ENCODE data around the gene KCNQ4. TPM values are rescaled to one million over a fixed set of nuclear protein-coding genes. Genes with fewer than 3 reads are reported as not detected.

The KCNQ4 gene
- total and polyA plus RNA-seq, 10 of the 15 experiments (the other 5 are each of a cell fraction or from before 2014, with no cell fraction given): 0.04 to 0.18 (median 0.08) TPM; not detected in 2

DNA sequence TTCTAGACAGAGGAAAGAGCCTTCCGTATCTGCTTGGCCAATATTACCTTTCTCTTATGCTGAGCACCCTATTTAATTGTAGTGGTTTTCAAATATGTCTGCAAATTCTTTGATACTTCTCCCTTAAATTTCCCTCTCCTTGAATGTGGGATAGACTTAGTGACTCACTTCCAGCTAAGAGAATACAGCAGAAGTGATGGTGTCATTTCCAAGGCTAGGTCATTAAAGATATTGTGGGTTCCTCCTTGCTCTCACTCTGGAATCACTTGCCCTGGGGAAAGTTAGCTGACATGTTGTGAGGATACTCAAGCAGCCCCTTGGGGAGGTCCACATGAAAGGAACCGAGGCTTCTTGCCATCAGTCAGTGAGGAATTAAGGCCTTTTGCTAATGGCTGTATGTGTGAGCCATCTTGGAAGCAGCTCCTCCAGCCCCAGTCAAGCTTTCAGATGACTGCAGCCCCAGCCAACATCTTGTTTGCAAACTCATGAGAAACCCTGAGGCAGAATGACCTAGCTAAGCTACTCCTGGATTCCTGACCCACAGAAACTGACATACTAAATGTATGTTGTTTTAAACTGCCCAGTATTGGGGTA is 86.6 kb downstream of the KCNQ4 start:
- H3K4me1 ChIP-seq (ENCODE audit: control insufficient read depth, insufficient read depth, low read length): no peaks in the 10 kb centered on the region
- H3K27ac ChIP-seq (ENCODE audit: control insufficient read depth, insufficient read depth): no peak overlapping the region
- ChIA-PET RAD21 (ENCODE audit: unreplicated experiment) (no interaction called here), SMC1A (ENCODE audit: uncharacterized antibody, unreplicated experiment) (no interaction called here), CTCF (interaction anchor here (1.0 to 1.2 kb wide), 2 partner anchors 12 to 80 kb away, joined by 3 read pairs; no protein-coding TSS in a partner anchor), POLR2A (no interaction called here)
- no peak overlapping the region for H3K9ac ChIP-seq (ENCODE audit: control insufficient read depth, insufficient read depth, low read length)
- H3K4me2 ChIP-seq (ENCODE audit: control insufficient read depth, insufficient read depth): no peak overlapping the region
- ATAC-seq (no peak), FAIRE-seq (no peak), DNase-seq (ENCODE audit: low read depth, low spot score) (no peak)
- no peaks in the 10 kb centered on the region for H4K20me1 ChIP-seq (ENCODE audit: control insufficient read depth, insufficient read depth)
- BruUV-seq (replicated peaks): no TSS peak
- no peaks in the 10 kb centered on the region for H3K36me3 ChIP-seq (ENCODE audit: control insufficient read depth in 2 of 2, insufficient read depth in 2 of 2, low read length in 1 of 2)
- in situ Hi-C loops (cut with MboI) (no loop called here), intact Hi-C loops (cut with micrococcal nuclease; ENCODE audit: unreplicated experiment) (no loop called here)
- H3K79me2 ChIP-seq (ENCODE audit: control insufficient read depth, insufficient read depth, low read length): no peaks in the 10 kb centered on the region
- peaks cover 2% of the 10 kb centered on the region; the same call in 2 of the 3 replicates for H3K9me3 ChIP-seq (replicated peaks; ENCODE audit: control insufficient read depth, insufficient read depth, low read length)
- no peaks in the 10 kb centered on the region for H3K27me3 ChIP-seq (replicated peaks in 1 of 2; ENCODE audit: control insufficient read depth in 2 of 2, insufficient read depth in 2 of 2, low read length in 1 of 2)
- H2AFZ ChIP-seq (ENCODE audit: control insufficient read depth, low read depth, low read length): no peak overlapping the region
- WGBS (ENCODE audit: insufficient coverage, insufficient replicate concordance, low lambda C conversion rate, missing lambda C conversion rate): 24% methylated on average over 2 of the region's 2 CpGs
- H3K4me3 ChIP-seq: no peak overlapping the region
- no peak for TF ChIP-seq JUND (IDR thresholded peaks at IDR 0.05; ENCODE audit: low read depth, low read length)
- TF ChIP-seq, protein P1, sequence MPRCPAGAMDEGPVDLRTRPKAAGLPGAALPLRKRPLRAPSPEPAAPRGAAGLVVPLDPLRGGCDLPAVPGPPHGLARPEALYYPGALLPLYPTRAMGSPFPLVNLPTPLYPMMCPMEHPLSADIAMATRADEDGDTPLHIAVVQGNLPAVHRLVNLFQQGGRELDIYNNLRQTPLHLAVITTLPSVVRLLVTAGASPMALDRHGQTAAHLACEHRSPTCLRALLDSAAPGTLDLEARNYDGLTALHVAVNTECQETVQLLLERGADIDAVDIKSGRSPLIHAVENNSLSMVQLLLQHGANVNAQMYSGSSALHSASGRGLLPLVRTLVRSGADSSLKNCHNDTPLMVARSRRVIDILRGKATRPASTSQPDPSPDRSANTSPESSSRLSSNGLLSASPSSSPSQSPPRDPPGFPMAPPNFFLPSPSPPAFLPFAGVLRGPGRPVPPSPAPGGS (IDR thresholded peaks at IDR 0.05; ENCODE audit: borderline replicate concordance, insufficient read depth, low read depth, low read length, poor library complexity, severe bottlenecking): no peak
- TF ChIP-seq, protein P2, sequence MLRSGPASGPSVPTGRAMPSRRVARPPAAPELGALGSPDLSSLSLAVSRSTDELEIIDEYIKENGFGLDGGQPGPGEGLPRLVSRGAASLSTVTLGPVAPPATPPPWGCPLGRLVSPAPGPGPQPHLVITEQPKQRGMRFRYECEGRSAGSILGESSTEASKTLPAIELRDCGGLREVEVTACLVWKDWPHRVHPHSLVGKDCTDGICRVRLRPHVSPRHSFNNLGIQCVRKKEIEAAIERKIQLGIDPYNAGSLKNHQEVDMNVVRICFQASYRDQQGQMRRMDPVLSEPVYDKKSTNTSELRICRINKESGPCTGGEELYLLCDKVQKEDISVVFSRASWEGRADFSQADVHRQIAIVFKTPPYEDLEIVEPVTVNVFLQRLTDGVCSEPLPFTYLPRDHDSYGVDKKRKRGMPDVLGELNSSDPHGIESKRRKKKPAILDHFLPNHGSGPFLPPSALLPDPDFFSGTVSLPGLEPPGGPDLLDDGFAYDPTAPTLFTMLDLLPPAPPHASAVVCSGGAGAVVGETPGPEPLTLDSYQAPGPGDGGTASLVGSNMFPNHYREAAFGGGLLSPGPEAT (IDR thresholded peaks at IDR 0.05; ENCODE audit: low read depth): no peak
- no peak for TF ChIP-seq CHD4 (IDR thresholded peaks at IDR 0.05)
- TF ChIP-seq PAX8 (IDR thresholded peaks at IDR 0.05): no peak
- TF ChIP-seq, protein P3, sequence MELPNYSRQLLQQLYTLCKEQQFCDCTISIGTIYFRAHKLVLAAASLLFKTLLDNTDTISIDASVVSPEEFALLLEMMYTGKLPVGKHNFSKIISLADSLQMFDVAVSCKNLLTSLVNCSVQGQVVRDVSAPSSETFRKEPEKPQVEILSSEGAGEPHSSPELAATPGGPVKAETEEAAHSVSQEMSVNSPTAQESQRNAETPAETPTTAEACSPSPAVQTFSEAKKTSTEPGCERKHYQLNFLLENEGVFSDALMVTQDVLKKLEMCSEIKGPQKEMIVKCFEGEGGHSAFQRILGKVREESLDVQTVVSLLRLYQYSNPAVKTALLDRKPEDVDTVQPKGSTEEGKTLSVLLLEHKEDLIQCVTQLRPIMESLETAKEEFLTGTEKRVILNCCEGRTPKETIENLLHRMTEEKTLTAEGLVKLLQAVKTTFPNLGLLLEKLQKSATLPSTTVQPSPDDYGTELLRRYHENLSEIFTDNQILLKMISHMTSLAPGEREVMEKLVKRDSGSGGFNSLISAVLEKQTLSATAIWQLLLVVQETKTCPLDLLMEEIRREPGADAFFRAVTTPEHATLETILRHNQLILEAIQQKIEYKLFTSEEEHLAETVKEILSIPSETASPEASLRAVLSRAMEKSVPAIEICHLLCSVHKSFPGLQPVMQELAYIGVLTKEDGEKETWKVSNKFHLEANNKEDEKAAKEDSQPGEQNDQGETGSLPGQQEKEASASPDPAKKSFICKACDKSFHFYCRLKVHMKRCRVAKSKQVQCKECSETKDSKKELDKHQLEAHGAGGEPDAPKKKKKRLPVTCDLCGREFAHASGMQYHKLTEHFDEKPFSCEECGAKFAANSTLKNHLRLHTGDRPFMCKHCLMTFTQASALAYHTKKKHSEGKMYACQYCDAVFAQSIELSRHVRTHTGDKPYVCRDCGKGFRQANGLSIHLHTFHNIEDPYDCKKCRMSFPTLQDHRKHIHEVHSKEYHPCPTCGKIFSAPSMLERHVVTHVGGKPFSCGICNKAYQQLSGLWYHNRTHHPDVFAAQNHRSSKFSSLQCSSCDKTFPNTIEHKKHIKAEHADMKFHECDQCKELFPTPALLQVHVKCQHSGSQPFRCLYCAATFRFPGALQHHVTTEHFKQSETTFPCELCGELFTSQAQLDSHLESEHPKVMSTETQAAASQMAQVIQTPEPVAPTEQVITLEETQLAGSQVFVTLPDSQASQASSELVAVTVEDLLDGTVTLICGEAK (IDR thresholded peaks at IDR 0.05; ENCODE audit: borderline replicate concordance): no peak
- TF ChIP-seq, protein P4, sequence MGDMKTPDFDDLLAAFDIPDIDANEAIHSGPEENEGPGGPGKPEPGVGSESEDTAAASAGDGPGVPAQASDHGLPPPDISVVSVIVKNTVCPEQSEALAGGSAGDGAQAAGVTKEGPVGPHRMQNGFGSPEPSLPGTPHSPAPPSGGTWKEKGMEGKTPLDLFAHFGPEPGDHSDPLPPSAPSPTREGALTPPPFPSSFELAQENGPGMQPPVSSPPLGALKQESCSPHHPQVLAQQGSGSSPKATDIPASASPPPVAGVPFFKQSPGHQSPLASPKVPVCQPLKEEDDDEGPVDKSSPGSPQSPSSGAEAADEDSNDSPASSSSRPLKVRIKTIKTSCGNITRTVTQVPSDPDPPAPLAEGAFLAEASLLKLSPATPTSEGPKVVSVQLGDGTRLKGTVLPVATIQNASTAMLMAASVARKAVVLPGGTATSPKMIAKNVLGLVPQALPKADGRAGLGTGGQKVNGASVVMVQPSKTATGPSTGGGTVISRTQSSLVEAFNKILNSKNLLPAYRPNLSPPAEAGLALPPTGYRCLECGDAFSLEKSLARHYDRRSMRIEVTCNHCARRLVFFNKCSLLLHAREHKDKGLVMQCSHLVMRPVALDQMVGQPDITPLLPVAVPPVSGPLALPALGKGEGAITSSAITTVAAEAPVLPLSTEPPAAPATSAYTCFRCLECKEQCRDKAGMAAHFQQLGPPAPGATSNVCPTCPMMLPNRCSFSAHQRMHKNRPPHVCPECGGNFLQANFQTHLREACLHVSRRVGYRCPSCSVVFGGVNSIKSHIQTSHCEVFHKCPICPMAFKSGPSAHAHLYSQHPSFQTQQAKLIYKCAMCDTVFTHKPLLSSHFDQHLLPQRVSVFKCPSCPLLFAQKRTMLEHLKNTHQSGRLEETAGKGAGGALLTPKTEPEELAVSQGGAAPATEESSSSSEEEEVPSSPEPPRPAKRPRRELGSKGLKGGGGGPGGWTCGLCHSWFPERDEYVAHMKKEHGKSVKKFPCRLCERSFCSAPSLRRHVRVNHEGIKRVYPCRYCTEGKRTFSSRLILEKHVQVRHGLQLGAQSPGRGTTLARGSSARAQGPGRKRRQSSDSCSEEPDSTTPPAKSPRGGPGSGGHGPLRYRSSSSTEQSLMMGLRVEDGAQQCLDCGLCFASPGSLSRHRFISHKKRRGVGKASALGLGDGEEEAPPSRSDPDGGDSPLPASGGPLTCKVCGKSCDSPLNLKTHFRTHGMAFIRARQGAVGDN (IDR thresholded peaks at IDR 0.05): no peak
- no peak for TF ChIP-seq BHLHE40 (IDR thresholded peaks at IDR 0.05; ENCODE audit: borderline replicate concordance in 1 of 2, low read depth in 2 of 2, low read length in 1 of 2)
- TF ChIP-seq, protein P5, sequence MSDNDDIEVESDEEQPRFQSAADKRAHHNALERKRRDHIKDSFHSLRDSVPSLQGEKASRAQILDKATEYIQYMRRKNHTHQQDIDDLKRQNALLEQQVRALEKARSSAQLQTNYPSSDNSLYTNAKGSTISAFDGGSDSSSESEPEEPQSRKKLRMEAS (IDR thresholded peaks at IDR 0.05; ENCODE audit: low read depth, low read length): no peak
- no peak for TF ChIP-seq POLR2AphosphoS5 (IDR thresholded peaks at IDR 0.05; ENCODE audit: low read length)
- TF ChIP-seq KAT2A (conservative IDR thresholded peaks at IDR 0.05; ENCODE audit: control insufficient read depth, low read depth, low read length): no peak

Data from GM12878 (cell line).